Activated CD4-positive, alpha-beta memory T cell treated with anti-CD3 and anti-CD28 coated beads, Interleukin-2, amount 10 ng/mL, durations not matched to agents 7 days and 5 days (primary cell): Measurements from ENCODE around the gene VGLL4. TPM values are rescaled to one million over a fixed set of nuclear protein-coding genes. Genes with fewer than 3 reads are reported as not detected.

Source experiments
- CTCF ChIA-PET: fragments of 350-600 bp; sonication (Branson Sonifier 250); formaldehyde crosslinking; loops from one replicate; lab custom pipeline; 2021; ENCODE audit warnings: antibody characterized with exemption, inconsistent platforms; lab: Charles Lee
- POLR2A ChIA-PET: fragments of 350-600 bp; sonication (Branson Sonifier 250); formaldehyde crosslinking; loops from one replicate; lab custom pipeline; 2021; ENCODE audit warnings: antibody characterized with exemption; lab: Charles Lee
- DNase-seq: peaks from one replicate; pipeline ENCODE4 v3.0.0-alpha.2; 2020
- H3K27ac Mint-ChIP-seq: one replicate; pipeline ENCODE4 v1.8.0; 2021; ENCODE audit warnings: mild to moderate bottlenecking, mixed read lengths
- H3K27me3 Mint-ChIP-seq: one replicate; pipeline ENCODE4 v1.8.0; 2021; ENCODE audit warnings: mixed read lengths
- H3K36me3 Mint-ChIP-seq: one replicate; pipeline ENCODE4 v1.8.0; 2021; ENCODE audit warnings: low read depth, mixed read lengths
- H3K4me1 Mint-ChIP-seq: one replicate; pipeline ENCODE4 v1.8.0; 2021; ENCODE audit warnings: mixed read lengths
- H3K4me3 Mint-ChIP-seq: one replicate; pipeline ENCODE4 v1.8.0; 2021; ENCODE audit warnings: mild to moderate bottlenecking, mixed read lengths
- H3K9me3 Mint-ChIP-seq: one replicate; pipeline ENCODE4 v1.8.0; 2021; ENCODE audit warnings: mixed read lengths
- total RNA-seq, 2 experiments: library from RNA; stranded (reverse); gene quantifications; one replicate each; pipeline ENCODE4 v1.2.3, GENCODE V29; 2021

Gene VGLL4
- total RNA-seq, 2 experiments from 2014 or later, result 47.8 to 49.2 TPM

- CTCF ChIA-PET, result interaction anchor here (1.4 kb wide), 1 partner anchor 185 kb away, joined by 3 read pairs; no protein-coding TSS in a partner anchor
These were observed 8.6 kb downstream of the VGLL4 start for GRCh38 chr3:11634974-11635612.

GRCh38 chr3:11634081-11634635 is 9.6 kb downstream of the VGLL4 start:
- CTCF ChIA-PET, result interaction anchor here (1.1 to 1.4 kb wide), 4 partner anchors 9 to 186 kb away, joined by 3 to 4 read pairs (median 3); partner anchors contain the start of gene VGLL4
- H3K4me3 Mint-ChIP-seq, result peak overlapping the region; percentile 54
- peak overlapping the region; percentile 73 for H3K27ac Mint-ChIP-seq
- H3K4me1 Mint-ChIP-seq, result peaks cover 79% of the 10 kb centered on the region
- peaks cover 43% of the 10 kb centered on the region for H3K36me3 Mint-ChIP-seq
- peaks cover 2% of the 10 kb centered on the region for H3K9me3 Mint-ChIP-seq
- no peaks in the 10 kb centered on the region for H3K27me3 Mint-ChIP-seq
- peak; percentile 28 for DNase-seq
- POLR2A ChIA-PET, result interaction anchor here (1.0 to 1.1 kb wide), 2 partner anchors 9 to 16 kb away, joined by 3 to 5 read pairs; partner anchors contain the start of gene VGLL4

More at GRCh38 chr3:11634974-11635612, 8.6 kb downstream of the VGLL4 start:
- H3K9me3 Mint-ChIP-seq, result peaks cover under 1% of the 10 kb centered on the region
- H3K27me3 Mint-ChIP-seq, result no peaks in the 10 kb centered on the region
- H3K4me1 Mint-ChIP-seq, result peaks cover 83% of the 10 kb centered on the region
- H3K36me3 Mint-ChIP-seq, result peaks cover 43% of the 10 kb centered on the region
- POLR2A ChIA-PET, result interaction anchor here (0.9 to 2.7 kb wide), 2 partner anchors 8 to 20 kb away, joined by 3 to 8 read pairs; no protein-coding TSS in a partner anchor
- no peak for DNase-seq
- no peak overlapping the region for H3K27ac Mint-ChIP-seq
- no peak overlapping the region for H3K4me3 Mint-ChIP-seq

- Mint-ChIP-seq H3K27ac (no peak overlapping the region), H3K4me3 (no peak overlapping the region), H3K9me3 (peaks cover 2% of the 10 kb centered on the region), H3K36me3 (peaks cover 31% of the 10 kb centered on the region), H3K27me3 (no peaks in the 10 kb centered on the region), H3K4me1 (peaks cover 68% of the 10 kb centered on the region)
- POLR2A ChIA-PET, result no interaction called here
- no peak for DNase-seq
- CTCF ChIA-PET, result interaction anchor here (1.1 to 1.5 kb wide), 3 partner anchors 9 to 18 kb away, joined by 3 to 4 read pairs (median 3); no protein-coding TSS in a partner anchor
These were observed 10.7 kb downstream of the VGLL4 start for GRCh38 chr3:11632966-11633365.

- no peak for DNase-seq
- H3K9me3 Mint-ChIP-seq, result peaks cover 2% of the 10 kb centered on the region
- H3K36me3 Mint-ChIP-seq, result peaks cover 29% of the 10 kb centered on the region
- H3K4me1 Mint-ChIP-seq, result peaks cover 68% of the 10 kb centered on the region
- ChIA-PET CTCF (interaction anchor here (1.5 kb wide), 1 partner anchor 19 kb away, joined by 4 read pairs; no protein-coding TSS in a partner anchor), POLR2A (no interaction called here)
- no peaks in the 10 kb centered on the region for H3K27me3 Mint-ChIP-seq
- no peak overlapping the region for H3K4me3 Mint-ChIP-seq
- H3K27ac Mint-ChIP-seq, result no peak overlapping the region
These were observed 11.2 kb downstream of the VGLL4 start for GRCh38 chr3:11632564-11632963.

- Mint-ChIP-seq H3K27me3 (no peaks in the 10 kb centered on the region), H3K4me1 (peaks cover 68% of the 10 kb centered on the region), H3K9me3 (peaks cover 2% of the 10 kb centered on the region), H3K4me3 (no peak overlapping the region), H3K27ac (no peak overlapping the region), H3K36me3 (peaks cover 27% of the 10 kb centered on the region)
- ChIA-PET POLR2A (no interaction called here), CTCF (interaction anchor here (1.5 kb wide), 1 partner anchor 20 kb away, joined by 4 read pairs; no protein-coding TSS in a partner anchor)
- DNase-seq, result no peak
These were observed 11.9 kb downstream of the VGLL4 start for GRCh38 chr3:11631820-11632219.

GRCh38 chr3:11629716-11630115 is 14.0 kb downstream of the VGLL4 start:
- Mint-ChIP-seq H3K36me3 (peaks cover 33% of the 10 kb centered on the region), H3K9me3 (peaks cover 2% of the 10 kb centered on the region), H3K4me3 (no peak overlapping the region), H3K4me1 (peaks cover 70% of the 10 kb centered on the region), H3K27me3 (no peaks in the 10 kb centered on the region), H3K27ac (no peak overlapping the region)
- no peak for DNase-seq
- ChIA-PET POLR2A (no interaction called here), CTCF (interaction anchor here (1.0 kb wide), 1 partner anchor 106 kb away, joined by 4 read pairs; no protein-coding TSS in a partner anchor)

- H3K36me3 Mint-ChIP-seq, result peaks cover 39% of the 10 kb centered on the region
- peaks cover 5% of the 10 kb centered on the region for H3K9me3 Mint-ChIP-seq
- H3K4me1 Mint-ChIP-seq, result peaks cover 71% of the 10 kb centered on the region
- ChIA-PET CTCF (interaction anchor here (0.6 kb wide), 1 partner anchor 16 kb away, joined by 3 read pairs; the partner anchor contains the start of gene VGLL4), POLR2A (interaction anchor here (1.9 kb wide), 1 partner anchor 8 kb away, joined by 8 read pairs; no protein-coding TSS in a partner anchor)
- H3K27ac Mint-ChIP-seq, result no peak overlapping the region
- DNase-seq, result no peak
- H3K4me3 Mint-ChIP-seq, result no peak overlapping the region
- H3K27me3 Mint-ChIP-seq, result no peaks in the 10 kb centered on the region
These were observed 16.1 kb downstream of the VGLL4 start for GRCh38 chr3:11627612-11628011.

GRCh38 chr3:11626084-11626463 is 17.6 kb downstream of the VGLL4 start:
- CTCF ChIA-PET, result interaction anchor here (1.1 to 1.7 kb wide), 6 partner anchors 14 to 221 kb away, joined by 3 to 10 read pairs (median 4); partner anchors contain the start of gene TAMM41
- Mint-ChIP-seq H3K4me1 (peaks cover 61% of the 10 kb centered on the region), H3K36me3 (peaks cover 29% of the 10 kb centered on the region), H3K4me3 (peak overlapping the region; percentile 18), H3K9me3 (peaks cover 8% of the 10 kb centered on the region), H3K27me3 (no peaks in the 10 kb centered on the region), H3K27ac (peak overlapping the region; percentile 91)
- POLR2A ChIA-PET, result interaction anchor here (0.5 to 4.4 kb wide), 13 partner anchors 10 to 388 kb away, joined by 3 to 51 read pairs (median 4); partner anchors contain the start of genes ATG7, TAMM41 and VGLL4
- DNase-seq, result peak; percentile 36

- POLR2A ChIA-PET, result interaction anchor here (0.8 to 4.4 kb wide), 12 partner anchors 10 to 388 kb away, joined by 3 to 51 read pairs (median 4); partner anchors contain the start of genes ATG7 and VGLL4
- Mint-ChIP-seq H3K27ac (peak overlapping the region; percentile 91), H3K36me3 (peaks cover 27% of the 10 kb centered on the region), H3K4me1 (peaks cover 60% of the 10 kb centered on the region), H3K27me3 (no peaks in the 10 kb centered on the region), H3K4me3 (peak overlapping the region; percentile 18), H3K9me3 (peaks cover 8% of the 10 kb centered on the region)
- CTCF ChIA-PET, result interaction anchor here (1.1 to 1.7 kb wide), 7 partner anchors 15 to 221 kb away, joined by 3 to 10 read pairs (median 4); partner anchors contain the start of gene TAMM41
- DNase-seq, result no peak
These were observed 18.2 kb downstream of the VGLL4 start for GRCh38 chr3:11625376-11626083.

- ChIA-PET CTCF (interaction anchor here (0.9 to 1.7 kb wide), 5 partner anchors 9 to 179 kb away, joined by 3 to 10 read pairs (median 3); no protein-coding TSS in a partner anchor), POLR2A (interaction anchor here (1.1 to 4.4 kb wide), 6 partner anchors 15 to 353 kb away, joined by 3 to 51 read pairs (median 4); partner anchors contain the start of genes ATG7, TAMM41 and VGLL4)
- H3K9me3 Mint-ChIP-seq, result peaks cover 6% of the 10 kb centered on the region
- peak; percentile 27 for DNase-seq
- H3K36me3 Mint-ChIP-seq, result peaks cover 25% of the 10 kb centered on the region
- H3K27ac Mint-ChIP-seq, result peak overlapping the region; percentile 91
- peaks cover 63% of the 10 kb centered on the region for H3K4me1 Mint-ChIP-seq
- no peaks in the 10 kb centered on the region for H3K27me3 Mint-ChIP-seq
- H3K4me3 Mint-ChIP-seq, result peak overlapping the region; percentile 48
These were observed 18.9 kb downstream of the VGLL4 start for GRCh38 chr3:11624704-11625375.

GRCh38 chr3:11624161-11624560 is 19.6 kb downstream of the VGLL4 start:
- Mint-ChIP-seq H3K9me3 (peaks cover 6% of the 10 kb centered on the region), H3K27ac (peak overlapping the region; percentile 91), H3K27me3 (no peaks in the 10 kb centered on the region), H3K4me1 (peaks cover 69% of the 10 kb centered on the region), H3K4me3 (peak overlapping the region; percentile 48), H3K36me3 (peaks cover 24% of the 10 kb centered on the region)
- peak; percentile 83 for DNase-seq
- ChIA-PET CTCF (interaction anchor here (0.9 to 1.4 kb wide), 2 partner anchors 9 to 27 kb away, joined by 3 to 5 read pairs; no protein-coding TSS in a partner anchor), POLR2A (interaction anchor here (1.1 to 4.4 kb wide), 5 partner anchors 16 to 223 kb away, joined by 3 to 51 read pairs (median 4); partner anchors contain the start of genes TAMM41 and VGLL4)
